GM12878 (cell line): ENCODE measurements around the gene PPP3CB.

ENCODE experiments used
- CTCF ChIP-seq, 3 experiments: IDR thresholded peaks in 2 of 3; conservative IDR thresholded peaks in 1 of 3; 2 replicates each; pipeline ENCODE4 v1.5.1; 2011; ENCODE audit warnings: low read depth in 3 of 3, low read length in 3 of 3, mild to moderate bottlenecking in 3 of 3, control low read depth in 2 of 3, moderate library complexity in 2 of 3, inconsistent platforms in 1 of 3, mixed read lengths in 1 of 3; ENCODE audit not compliant: control insufficient read depth in 2 of 3, insufficient read depth in 1 of 3; ENCODE audit errors: extremely low read depth in 1 of 3
- E4F1 ChIP-seq: fragments of 450-650 bp; IDR thresholded peaks from 2 replicates; pipeline ENCODE4 v1.6.1; 2018; ENCODE audit warnings: borderline replicate concordance, mild to moderate bottlenecking; ENCODE audit not compliant: partially characterized antibody
- EP300 ChIP-seq, 2 experiments: fragments of 150-350 bp in 1 of 2; IDR thresholded peaks; 2 replicates each; pipeline ENCODE4 v1.6.1; 2011 to 2012; ENCODE audit warnings: low read depth in 2 of 2, low read length in 2 of 2, borderline replicate concordance in 1 of 2, improper control_type of control experiment in 1 of 2, inconsistent platforms in 1 of 2; ENCODE audit not compliant: control insufficient read depth in 1 of 2
- MXI1 ChIP-seq: fragments of 150-350 bp; IDR thresholded peaks from 2 replicates; pipeline ENCODE4 v1.6.1; 2011; ENCODE audit warnings: low read depth, mild to moderate bottlenecking, inconsistent platforms, low read length, improper control_type of control experiment
- MYC ChIP-seq: IDR thresholded peaks from 2 replicates; pipeline ENCODE4 v1.6.1; 2011; ENCODE audit warnings: mild to moderate bottlenecking, low read length, moderate library complexity, inconsistent platforms; ENCODE audit not compliant: insufficient read depth, insufficient replicate concordance, insufficient read length, severe bottlenecking
- POLR2AphosphoS2 ChIP-seq: IDR thresholded peaks from 2 replicates; pipeline ENCODE4 v1.6.1; 2011; ENCODE audit warnings: low read depth, mild to moderate bottlenecking, low read length, improper control_type of control experiment, moderate library complexity
- SPI1 ChIP-seq: IDR thresholded peaks from 2 replicates; pipeline ENCODE4 v1.6.1; 2011; ENCODE audit warnings: low read depth, mild to moderate bottlenecking, low read length, moderate library complexity, borderline replicate concordance; ENCODE audit not compliant: insufficient read depth
- SREBF2 ChIP-seq: IDR thresholded peaks from 2 replicates; pipeline ENCODE4 v1.6.1; 2012; ENCODE audit warnings: mild to moderate bottlenecking, low read length
- YY1 ChIP-seq: IDR thresholded peaks from 2 replicates; pipeline ENCODE4 v1.6.1; 2011; ENCODE audit warnings: low read depth, mild to moderate bottlenecking, low read length
- ZNF592 ChIP-seq: fragments of 450-650 bp; IDR thresholded peaks from 2 replicates; pipeline ENCODE4 v1.6.1; 2017; ENCODE audit warnings: mild to moderate bottlenecking, moderate library complexity
- ZZZ3 ChIP-seq: IDR thresholded peaks from 2 replicates; pipeline ENCODE4 v1.6.1; 2011; ENCODE audit warnings: low read depth; ENCODE audit not compliant: control insufficient read depth, insufficient read length
- TF ChIP-seq, protein P1 (sequence below): IDR thresholded peaks from 2 replicates; pipeline ENCODE4 v1.6.1; 2012; ENCODE audit warnings: low read depth, low read length, improper control_type of control experiment

DNA sequence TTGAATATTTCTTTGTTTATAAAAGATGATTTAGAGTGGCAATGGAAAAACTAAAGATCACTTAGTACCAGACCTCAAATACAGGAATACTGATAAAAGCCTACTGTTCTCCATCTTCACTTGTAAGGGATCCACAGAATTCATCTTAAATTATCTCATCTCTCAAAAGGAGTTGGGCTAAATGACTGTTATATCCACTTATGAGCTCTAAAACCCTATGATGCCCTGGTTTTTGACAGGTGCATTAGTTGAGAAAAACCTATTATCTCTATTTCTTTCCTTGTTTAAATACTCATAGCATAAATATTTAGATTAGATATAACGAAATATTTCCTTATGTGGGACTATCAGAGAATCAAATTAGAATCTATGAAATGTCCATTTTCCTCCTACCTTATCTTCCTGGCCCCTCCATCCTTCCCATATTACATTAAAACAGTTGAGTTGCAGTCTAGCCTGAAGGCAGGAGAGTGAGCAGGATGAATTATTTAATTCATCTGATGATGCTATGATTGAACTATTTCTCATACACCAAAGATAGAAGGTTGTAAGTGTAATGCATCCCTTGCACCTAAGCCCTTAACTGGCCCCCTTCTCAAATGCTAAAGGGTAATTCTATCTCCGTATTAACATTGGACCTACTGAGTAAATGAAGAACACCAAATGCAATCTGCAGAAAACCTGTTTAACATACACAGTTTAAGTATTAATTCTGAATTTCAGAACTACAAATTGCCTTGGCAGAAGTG is 29.7 kb downstream of the PPP3CB start:
- TF ChIP-seq E4F1 (no peak), MXI1 (no peak), ZNF592 (no peak), POLR2AphosphoS2 (no peak), SPI1 (no peak), CTCF (IDR thresholded peaks at IDR 0.05 in 2 of 3, conservative IDR thresholded peaks at IDR 0.05 in 1 of 3; ENCODE audit: control insufficient read depth in 2 of 3, extremely low read depth in 1 of 3, insufficient read depth in 1 of 3, low read depth in 3 of 3, low read length in 3 of 3) (no peak), EP300 (IDR thresholded peaks at IDR 0.05; ENCODE audit: borderline replicate concordance in 1 of 2, control insufficient read depth in 1 of 2, low read depth in 2 of 2, low read length in 2 of 2) (no peak), MYC (no peak), ZZZ3 (no peak), SREBF2 (no peak), YY1 (no peak)
- TF ChIP-seq, protein P1, sequence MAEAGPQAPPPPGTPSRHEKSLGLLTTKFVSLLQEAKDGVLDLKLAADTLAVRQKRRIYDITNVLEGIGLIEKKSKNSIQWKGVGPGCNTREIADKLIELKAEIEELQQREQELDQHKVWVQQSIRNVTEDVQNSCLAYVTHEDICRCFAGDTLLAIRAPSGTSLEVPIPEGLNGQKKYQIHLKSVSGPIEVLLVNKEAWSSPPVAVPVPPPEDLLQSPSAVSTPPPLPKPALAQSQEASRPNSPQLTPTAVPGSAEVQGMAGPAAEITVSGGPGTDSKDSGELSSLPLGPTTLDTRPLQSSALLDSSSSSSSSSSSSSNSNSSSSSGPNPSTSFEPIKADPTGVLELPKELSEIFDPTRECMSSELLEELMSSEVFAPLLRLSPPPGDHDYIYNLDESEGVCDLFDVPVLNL: no peak
